ENCODE measurements around the gene MYH11. TPM values are rescaled to one million over a fixed set of nuclear protein-coding genes. Genes with fewer than 3 reads are reported as not detected.

MYH11 gene
- total RNA-seq, 3 donors from 2014 or later: 98.2 to 5,005 (median 282) TPM

DNA sequence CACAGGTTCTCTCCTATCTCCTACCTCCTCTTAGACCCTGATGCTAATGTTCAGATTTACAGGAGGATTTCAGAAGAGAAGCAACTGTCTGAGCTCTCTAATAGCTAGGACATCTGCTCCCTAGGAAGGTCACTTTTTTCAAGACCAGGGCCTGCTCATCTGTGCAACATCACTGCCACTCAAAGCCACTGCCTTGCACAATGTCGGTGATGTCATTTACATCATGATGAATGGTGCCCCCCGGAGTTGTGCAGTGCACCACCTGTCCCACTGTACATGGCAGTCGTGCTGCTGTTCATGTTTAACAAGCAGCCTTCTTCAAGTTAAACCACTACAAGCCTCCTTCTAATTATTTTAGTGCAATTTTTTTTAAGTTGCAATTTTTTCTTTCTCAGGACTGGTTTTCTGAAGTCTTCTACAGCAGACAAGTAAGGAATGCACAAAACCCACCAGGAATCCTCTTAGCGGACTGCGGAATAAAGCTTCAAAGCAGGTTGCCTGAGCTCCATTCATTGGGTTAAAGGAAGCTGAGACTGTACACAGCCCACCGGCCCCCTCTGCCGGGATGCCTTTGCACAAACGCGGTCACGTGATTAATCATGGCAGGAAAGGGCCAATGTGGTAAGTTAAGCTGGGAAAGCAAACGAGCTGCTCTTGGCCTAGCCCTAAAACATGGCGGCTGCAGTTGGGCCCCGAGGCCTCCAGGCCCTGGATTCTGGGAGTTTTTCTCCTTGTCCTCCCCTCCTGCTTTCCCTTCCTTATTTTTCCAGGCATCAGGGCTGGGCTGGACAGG is 74.1 kb downstream of the MYH11 start:
- TF ChIP-seq, protein P1, sequence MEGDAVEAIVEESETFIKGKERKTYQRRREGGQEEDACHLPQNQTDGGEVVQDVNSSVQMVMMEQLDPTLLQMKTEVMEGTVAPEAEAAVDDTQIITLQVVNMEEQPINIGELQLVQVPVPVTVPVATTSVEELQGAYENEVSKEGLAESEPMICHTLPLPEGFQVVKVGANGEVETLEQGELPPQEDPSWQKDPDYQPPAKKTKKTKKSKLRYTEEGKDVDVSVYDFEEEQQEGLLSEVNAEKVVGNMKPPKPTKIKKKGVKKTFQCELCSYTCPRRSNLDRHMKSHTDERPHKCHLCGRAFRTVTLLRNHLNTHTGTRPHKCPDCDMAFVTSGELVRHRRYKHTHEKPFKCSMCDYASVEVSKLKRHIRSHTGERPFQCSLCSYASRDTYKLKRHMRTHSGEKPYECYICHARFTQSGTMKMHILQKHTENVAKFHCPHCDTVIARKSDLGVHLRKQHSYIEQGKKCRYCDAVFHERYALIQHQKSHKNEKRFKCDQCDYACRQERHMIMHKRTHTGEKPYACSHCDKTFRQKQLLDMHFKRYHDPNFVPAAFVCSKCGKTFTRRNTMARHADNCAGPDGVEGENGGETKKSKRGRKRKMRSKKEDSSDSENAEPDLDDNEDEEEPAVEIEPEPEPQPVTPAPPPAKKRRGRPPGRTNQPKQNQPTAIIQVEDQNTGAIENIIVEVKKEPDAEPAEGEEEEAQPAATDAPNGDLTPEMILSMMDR (IDR thresholded peaks at IDR 0.05): no peak
- no peaks in the 10 kb centered on the region for H3K4me1 ChIP-seq (ENCODE audit: low read depth)
- DNase-seq: no peak
- intact Hi-C loops (cut with DNase I, micrococcal nuclease): no loop called here
- ATAC-seq: no peak
- H3K36me3 ChIP-seq (ENCODE audit: low read depth): no peaks in the 10 kb centered on the region
- H3K4me3 ChIP-seq: no peak overlapping the region
- H3K9me3 ChIP-seq: no peaks in the 10 kb centered on the region

DNA sequence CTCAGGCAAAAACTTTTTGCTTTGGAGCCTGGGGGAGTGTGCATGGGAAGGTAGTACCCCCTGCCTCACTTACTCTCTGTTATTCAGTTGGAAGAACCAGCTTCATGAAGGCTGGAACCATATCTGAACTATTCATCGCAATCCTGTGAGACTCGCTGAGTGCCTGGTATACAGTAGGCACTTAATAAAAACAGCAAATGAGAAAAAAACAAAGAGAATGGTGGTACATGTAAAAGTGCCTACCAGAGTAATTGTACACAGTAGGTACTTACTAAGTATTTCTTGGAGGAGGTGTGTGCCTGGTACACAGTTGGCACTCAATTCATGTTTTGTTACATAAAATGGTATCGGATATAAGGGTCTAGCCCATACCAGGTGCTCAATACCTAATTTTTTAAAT is 75.2 kb downstream of the MYH11 start:
- intact Hi-C loops (cut with DNase I, micrococcal nuclease): no loop called here
- H3K4me1 ChIP-seq (ENCODE audit: low read depth): no peaks in the 10 kb centered on the region
- DNase-seq (no peak), ATAC-seq (no peak)
- H3K4me3 ChIP-seq: no peak overlapping the region
- no peaks in the 10 kb centered on the region for H3K36me3 ChIP-seq (ENCODE audit: low read depth)
- no peaks in the 10 kb centered on the region for H3K9me3 ChIP-seq
- TF ChIP-seq, protein P1 (IDR thresholded peaks at IDR 0.05): no peak

DNA sequence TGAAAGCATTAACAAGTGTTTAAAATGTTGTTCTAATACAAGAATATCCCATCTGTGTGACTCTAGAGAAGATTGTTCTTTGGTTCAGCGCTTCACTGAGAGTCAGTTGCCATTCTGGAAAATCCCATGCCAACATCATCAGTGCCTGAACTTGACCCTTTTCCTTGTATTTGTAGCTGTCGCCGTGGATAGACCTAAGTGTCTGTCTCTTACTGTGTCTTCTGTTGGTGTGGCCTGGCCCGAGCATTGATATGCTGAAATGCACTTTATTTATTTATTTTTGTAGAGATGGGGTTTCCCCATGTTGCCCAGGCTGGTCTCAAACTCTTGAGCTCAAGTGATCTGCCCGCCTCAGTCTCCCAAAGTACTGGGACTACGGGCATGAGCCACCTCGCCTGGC is 76.0 kb downstream of the MYH11 start:
- DNase-seq: no peak
- no peak overlapping the region for H3K4me3 ChIP-seq
- TF ChIP-seq, protein P1 (IDR thresholded peaks at IDR 0.05): no peak
- H3K4me1 ChIP-seq (ENCODE audit: low read depth): no peaks in the 10 kb centered on the region
- no peaks in the 10 kb centered on the region for H3K36me3 ChIP-seq (ENCODE audit: low read depth)
- H3K9me3 ChIP-seq: no peaks in the 10 kb centered on the region
- intact Hi-C loops (cut with DNase I, micrococcal nuclease): no loop called here
- ATAC-seq: no peak

DNA sequence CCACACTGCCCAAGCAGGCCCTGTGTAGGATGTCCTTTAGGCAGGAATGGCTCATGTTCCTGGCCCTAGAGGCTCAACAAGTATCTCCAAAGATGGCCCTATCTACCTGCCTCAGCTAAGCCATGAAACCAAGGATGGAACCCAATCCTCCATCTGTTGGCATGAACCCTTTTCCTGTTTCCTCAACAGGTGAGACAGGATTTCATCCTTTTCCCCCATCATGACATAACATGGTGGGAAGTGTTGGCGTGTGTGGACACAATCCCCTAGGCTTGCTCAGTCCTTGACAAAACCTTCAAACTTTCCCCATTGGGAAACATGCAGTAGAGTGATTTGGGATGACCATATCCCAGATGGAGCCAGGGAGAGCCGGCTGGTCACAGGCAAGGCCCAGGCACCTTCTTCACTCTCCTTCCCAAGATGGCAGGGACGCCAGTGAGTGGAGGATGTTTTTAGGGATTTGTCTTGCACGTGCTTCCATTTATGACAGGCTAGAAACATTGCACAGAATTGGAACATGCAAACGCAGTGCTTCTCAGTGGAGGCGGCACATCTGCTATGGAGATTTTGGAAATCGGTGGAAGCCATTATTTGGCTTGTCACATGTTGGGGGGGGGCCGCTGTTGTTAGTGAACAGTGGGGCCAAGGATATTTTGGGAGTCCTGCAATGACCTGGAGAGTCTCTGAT is 77.0 kb downstream of the MYH11 start:
- DNase-seq (no peak), ATAC-seq (no peak)
- no peaks in the 10 kb centered on the region for H3K9me3 ChIP-seq
- TF ChIP-seq, protein P1 (IDR thresholded peaks at IDR 0.05): no peak
- H3K36me3 ChIP-seq (ENCODE audit: low read depth): no peaks in the 10 kb centered on the region
- intact Hi-C loops (cut with DNase I, micrococcal nuclease): no loop called here
- H3K4me1 ChIP-seq (ENCODE audit: low read depth): no peaks in the 10 kb centered on the region
- no peak overlapping the region for H3K4me3 ChIP-seq

DNA sequence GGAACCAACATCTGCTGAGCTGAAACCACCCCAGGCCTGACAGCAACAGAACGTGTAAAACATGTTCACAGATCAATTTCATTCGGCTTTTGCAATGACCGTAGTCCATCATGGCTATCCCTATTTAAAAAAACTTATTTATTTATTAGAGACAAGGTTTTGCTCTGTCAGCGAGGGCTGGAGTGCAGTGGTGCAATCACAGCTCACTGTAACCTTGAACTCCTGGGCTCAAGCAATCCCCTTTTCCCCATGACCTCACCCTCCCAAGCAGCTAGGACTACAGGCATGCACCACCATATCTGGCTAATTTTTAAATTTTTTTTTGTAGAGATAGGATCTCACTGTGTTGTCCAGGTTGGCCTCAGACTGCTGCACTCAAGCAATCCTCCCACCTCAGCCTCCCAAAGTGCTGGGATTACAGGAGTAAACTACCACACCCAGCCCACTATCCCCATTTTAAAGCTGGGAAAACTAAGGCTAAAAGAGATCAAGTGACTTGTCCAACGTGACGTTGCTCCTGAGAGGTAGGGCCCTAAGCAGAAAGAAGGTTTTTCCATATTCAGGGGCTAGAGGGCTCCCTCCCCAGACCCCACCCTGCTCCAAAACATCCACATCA is 77.7 kb downstream of the MYH11 start:
- Histone ChIP-seq H3K4me3 (no peak overlapping the region), H3K36me3 (ENCODE audit: low read depth) (no peaks in the 10 kb centered on the region), H3K9me3 (no peaks in the 10 kb centered on the region), H3K4me1 (ENCODE audit: low read depth) (no peaks in the 10 kb centered on the region)
- intact Hi-C loops (cut with DNase I, micrococcal nuclease): no loop called here
- no peak for ATAC-seq
- no peak for DNase-seq
- TF ChIP-seq, protein P1 (IDR thresholded peaks at IDR 0.05): no peak
